ENCODE results near the gene ZFP91. TPM values are rescaled to one million over a fixed set of nuclear protein-coding genes. Genes with fewer than 3 reads are reported as not detected.

The ZFP91 gene
- total RNA-seq, 2 donors from 2014 or later = 37.7 to 79.7 TPM

Other genes starting within 250 kb of the ZFP91 start
- gene OR5B17, start 220.0 kb upstream of the ZFP91 start, total RNA-seq = not detected
- gene OR5B3, start 172.2 kb upstream of the ZFP91 start, total RNA-seq = not detected
- gene OR5B2, start 150.9 kb upstream of the ZFP91 start, total RNA-seq = under 1 TPM in 1 of 2 donors, not detected in 1; 0.20 TPM
- under 1 TPM in 1 of 2 donors, not detected in 1; 0.43 TPM for gene OR5B12, start 136.8 kb upstream of the ZFP91 start, total RNA-seq
- under 1 TPM; 0.66 to 0.74 TPM for gene OR5B21, start 71.0 kb upstream of the ZFP91 start, total RNA-seq
- 100 to 1,000 TPM; 177 to 422 TPM for gene LPXN, start 3.2 kb upstream of the ZFP91 start, total RNA-seq
- gene CNTF, start 43.6 kb downstream of the ZFP91 start, total RNA-seq = 1 to 10 TPM; 4.2 to 5.9 TPM
- gene GLYAT, start 152.9 kb downstream of the ZFP91 start, total RNA-seq = not detected

Measured in activated naive CD4-positive, alpha-beta T cell treated with anti-CD3 and anti-CD28 coated beads, Interleukin-2, amount 50 U/mL, for 72 hours (primary cell).